ENCODE results near the gene PTPRF.
"Not testable (repeated sequence)": the region's sequence is repeated elsewhere in the genome, so short reads cannot be mapped to it uniquely, and the experiment has no call there.

The PTPRF gene

GRCh38 chr1:43625063-43625780 lies 94.5 kb downstream of the PTPRF start:
- no peak overlapping the region for H3K27ac ChIP-seq (ENCODE audit: low read length)
- H3K9me3 ChIP-seq (ENCODE audit: control insufficient read depth, low read depth, low read length) = no peaks in the 10 kb centered on the region
- H3K27me3 ChIP-seq (ENCODE audit: control insufficient read depth, insufficient read depth, low read length) = no peaks in the 10 kb centered on the region
- H3K4me3 ChIP-seq (ENCODE audit: low read length) = no peak overlapping the region
- no peak overlapping the region for H3K9ac ChIP-seq (ENCODE audit: low read length)
- peaks cover 30% of the 10 kb centered on the region for H3K36me3 ChIP-seq (ENCODE audit: control insufficient read depth, low read depth, low read length)
- H3K4me1 ChIP-seq (ENCODE audit: control insufficient read depth, low read depth, low read length) = no peaks in the 10 kb centered on the region

- Histone ChIP-seq H3K27ac (ENCODE audit: low read length) (no peak overlapping the region), H3K27me3 (ENCODE audit: control insufficient read depth, insufficient read depth, low read length) (no peaks in the 10 kb centered on the region), H3K9me3 (ENCODE audit: control insufficient read depth, low read depth, low read length) (no peaks in the 10 kb centered on the region), H3K4me3 (ENCODE audit: low read length) (no peak overlapping the region), H3K36me3 (ENCODE audit: control insufficient read depth, low read depth, low read length) (no peaks in the 10 kb centered on the region), H3K4me1 (ENCODE audit: control insufficient read depth, low read depth, low read length) (no peaks in the 10 kb centered on the region), H3K9ac (ENCODE audit: low read length) (no peak overlapping the region)
Observed at GRCh38 chr1:43632135-43632670, 101.5 kb downstream of the PTPRF start.

GRCh38 chr1:43634721-43635120 lies 104.0 kb downstream of the PTPRF start:
- Histone ChIP-seq H3K4me3 (ENCODE audit: low read length) (no peak overlapping the region), H3K4me1 (ENCODE audit: control insufficient read depth, low read depth, low read length) (no peaks in the 10 kb centered on the region), H3K9ac (ENCODE audit: low read length) (no peak overlapping the region), H3K9me3 (ENCODE audit: control insufficient read depth, low read depth, low read length) (no peaks in the 10 kb centered on the region), H3K27ac (ENCODE audit: low read length) (no peak overlapping the region), H3K36me3 (ENCODE audit: control insufficient read depth, low read depth, low read length) (no peaks in the 10 kb centered on the region), H3K27me3 (ENCODE audit: control insufficient read depth, insufficient read depth, low read length) (no peaks in the 10 kb centered on the region)

- Histone ChIP-seq H3K9me3 (ENCODE audit: control insufficient read depth, low read depth, low read length) (no peaks in the 10 kb centered on the region), H3K9ac (ENCODE audit: low read length) (no peak overlapping the region), H3K36me3 (ENCODE audit: control insufficient read depth, low read depth, low read length) (no peaks in the 10 kb centered on the region), H3K27me3 (ENCODE audit: control insufficient read depth, insufficient read depth, low read length) (no peaks in the 10 kb centered on the region), H3K4me3 (ENCODE audit: low read length) (no peak overlapping the region), H3K27ac (ENCODE audit: low read length) (no peak overlapping the region), H3K4me1 (ENCODE audit: control insufficient read depth, low read depth, low read length) (no peaks in the 10 kb centered on the region)
Observed at GRCh38 chr1:43636006-43636641, 105.4 kb downstream of the PTPRF start.

GRCh38 chr1:43637267-43637666 lies 106.6 kb downstream of the PTPRF start:
- H3K27ac ChIP-seq (ENCODE audit: low read length) = no peak overlapping the region
- no peaks in the 10 kb centered on the region for H3K9me3 ChIP-seq (ENCODE audit: control insufficient read depth, low read depth, low read length)
- no peak overlapping the region for H3K9ac ChIP-seq (ENCODE audit: low read length)
- H3K27me3 ChIP-seq (ENCODE audit: control insufficient read depth, insufficient read depth, low read length) = no peaks in the 10 kb centered on the region
- no peaks in the 10 kb centered on the region for H3K36me3 ChIP-seq (ENCODE audit: control insufficient read depth, low read depth, low read length)
- no peak overlapping the region for H3K4me3 ChIP-seq (ENCODE audit: low read length)
- H3K4me1 ChIP-seq (ENCODE audit: control insufficient read depth, low read depth, low read length) = no peaks in the 10 kb centered on the region

- not testable (repeated sequence) for H3K36me3 ChIP-seq (ENCODE audit: control insufficient read depth, low read depth, low read length); H3K4me1 ChIP-seq (ENCODE audit: control insufficient read depth, low read depth, low read length); H3K9me3 ChIP-seq (ENCODE audit: control insufficient read depth, low read depth, low read length); H3K9ac ChIP-seq (ENCODE audit: low read length); H3K27ac ChIP-seq (ENCODE audit: low read length); H3K27me3 ChIP-seq (ENCODE audit: control insufficient read depth, insufficient read depth, low read length); H3K4me3 ChIP-seq (ENCODE audit: low read length)
Observed at GRCh38 chr1:43638381-43638780, 107.7 kb downstream of the PTPRF start.

GRCh38 chr1:43639976-43640794 lies 109.5 kb downstream of the PTPRF start:
- no peak overlapping the region for H3K4me3 ChIP-seq (ENCODE audit: low read length)
- no peaks in the 10 kb centered on the region for H3K9me3 ChIP-seq (ENCODE audit: control insufficient read depth, low read depth, low read length)
- no peak overlapping the region for H3K9ac ChIP-seq (ENCODE audit: low read length)
- H3K36me3 ChIP-seq (ENCODE audit: control insufficient read depth, low read depth, low read length) = no peaks in the 10 kb centered on the region
- H3K4me1 ChIP-seq (ENCODE audit: control insufficient read depth, low read depth, low read length) = no peaks in the 10 kb centered on the region
- no peak overlapping the region for H3K27ac ChIP-seq (ENCODE audit: low read length)
- no peaks in the 10 kb centered on the region for H3K27me3 ChIP-seq (ENCODE audit: control insufficient read depth, insufficient read depth, low read length)

- peaks cover 3% of the 10 kb centered on the region for H3K4me1 ChIP-seq (ENCODE audit: control insufficient read depth, low read depth, low read length)
- no peaks in the 10 kb centered on the region for H3K36me3 ChIP-seq (ENCODE audit: control insufficient read depth, low read depth, low read length)
- no peak overlapping the region for H3K4me3 ChIP-seq (ENCODE audit: low read length)
- no peaks in the 10 kb centered on the region for H3K27me3 ChIP-seq (ENCODE audit: control insufficient read depth, insufficient read depth, low read length)
- H3K9ac ChIP-seq (ENCODE audit: low read length) = no peak overlapping the region
- H3K27ac ChIP-seq (ENCODE audit: low read length) = no peak overlapping the region
- no peaks in the 10 kb centered on the region for H3K9me3 ChIP-seq (ENCODE audit: control insufficient read depth, low read depth, low read length)
Observed at GRCh38 chr1:43644558-43644957, 113.9 kb downstream of the PTPRF start.

GRCh38 chr1:43645461-43645860 lies 114.8 kb downstream of the PTPRF start:
- Histone ChIP-seq H3K36me3 (ENCODE audit: control insufficient read depth, low read depth, low read length) (no peaks in the 10 kb centered on the region), H3K27ac (ENCODE audit: low read length) (no peak overlapping the region), H3K9me3 (ENCODE audit: control insufficient read depth, low read depth, low read length) (no peaks in the 10 kb centered on the region), H3K4me1 (ENCODE audit: control insufficient read depth, low read depth, low read length) (peaks cover 3% of the 10 kb centered on the region), H3K4me3 (ENCODE audit: low read length) (no peak overlapping the region), H3K9ac (ENCODE audit: low read length) (no peak overlapping the region), H3K27me3 (ENCODE audit: control insufficient read depth, insufficient read depth, low read length) (no peaks in the 10 kb centered on the region)

- H3K4me1 ChIP-seq (ENCODE audit: control insufficient read depth, low read depth, low read length); H3K9me3 ChIP-seq (ENCODE audit: control insufficient read depth, low read depth, low read length): not testable (repeated sequence)
Observed at GRCh38 chr1:43647331-43647730, 116.6 kb downstream of the PTPRF start.

GRCh38 chr1:43648221-43648847 lies 117.7 kb downstream of the PTPRF start:
- Histone ChIP-seq H3K4me3 (ENCODE audit: low read length) (peak overlapping the region; percentile 98), H3K27me3 (ENCODE audit: control insufficient read depth, insufficient read depth, low read length) (no peaks in the 10 kb centered on the region), H3K4me1 (ENCODE audit: control insufficient read depth, low read depth, low read length) (peaks cover 9% of the 10 kb centered on the region), H3K9ac (ENCODE audit: low read length) (no peak overlapping the region), H3K27ac (ENCODE audit: low read length) (no peak overlapping the region), H3K9me3 (ENCODE audit: control insufficient read depth, low read depth, low read length) (no peaks in the 10 kb centered on the region), H3K36me3 (ENCODE audit: control insufficient read depth, low read depth, low read length) (no peaks in the 10 kb centered on the region)

More at GRCh38 chr1:43647331-43647730, 116.6 kb downstream of the PTPRF start:
- not testable (repeated sequence) for H3K27ac ChIP-seq (ENCODE audit: low read length); H3K36me3 ChIP-seq (ENCODE audit: control insufficient read depth, low read depth, low read length); H3K9ac ChIP-seq (ENCODE audit: low read length); H3K27me3 ChIP-seq (ENCODE audit: control insufficient read depth, insufficient read depth, low read length); H3K4me3 ChIP-seq (ENCODE audit: low read length)

All from iPS-18a (cell line).